OCI-M2 (cell line): ENCODE data around the gene PAK1.

Source experiments
- DNase-seq: peaks from one replicate; lab custom pipeline; 2025; ENCODE audit not compliant: unreplicated experiment; lab: John Stamatoyannopoulos, UW

Gene PAK1

GRCh38 chr11:77375107-77375506 lies 98.8 kb downstream of the PAK1 start:
- no peak for DNase-seq

DNA sequence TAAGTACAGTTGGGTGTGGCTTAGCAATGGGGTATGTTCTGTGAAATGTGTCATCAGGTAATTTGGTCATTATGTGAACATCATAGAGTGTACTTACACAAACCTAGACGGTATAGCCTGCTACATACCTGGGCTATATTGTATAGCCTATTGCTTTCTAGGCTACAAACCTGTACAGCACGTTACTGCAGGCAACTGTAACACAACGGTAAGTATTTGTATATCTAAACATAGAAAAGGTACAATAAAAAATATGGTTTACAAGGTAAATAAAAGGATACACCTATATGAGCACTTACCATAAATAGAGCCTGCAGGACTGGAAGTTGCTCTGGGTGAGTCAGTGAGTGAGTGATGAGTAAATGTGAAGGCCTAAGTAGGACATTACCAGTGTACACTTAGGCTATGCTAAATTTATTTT lies 99.3 kb downstream of the PAK1 start:
- DNase-seq: no peak

DNA sequence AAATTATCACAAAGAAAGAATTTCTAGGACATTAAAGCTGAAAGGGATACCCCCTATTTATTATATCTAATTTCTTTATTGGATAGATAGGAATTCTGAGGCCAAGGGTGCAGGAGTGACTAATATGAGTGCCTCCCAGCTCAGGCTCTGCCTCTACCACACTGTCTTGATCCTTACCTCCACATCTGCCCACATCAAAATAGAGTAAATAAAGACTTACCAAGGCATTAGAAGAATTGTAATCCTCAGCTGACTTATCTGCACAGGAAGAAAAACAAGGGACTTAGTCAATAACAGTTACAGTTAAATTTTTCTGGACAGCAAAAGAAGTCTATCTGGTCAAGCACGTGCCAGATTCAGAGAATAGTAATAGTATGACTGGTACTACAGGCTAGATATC lies 99.8 kb downstream of the PAK1 start:
- no peak for DNase-seq

- no peak for DNase-seq
Observed at GRCh38 chr11:77372726-77373125, 101.2 kb downstream of the PAK1 start.

DNA sequence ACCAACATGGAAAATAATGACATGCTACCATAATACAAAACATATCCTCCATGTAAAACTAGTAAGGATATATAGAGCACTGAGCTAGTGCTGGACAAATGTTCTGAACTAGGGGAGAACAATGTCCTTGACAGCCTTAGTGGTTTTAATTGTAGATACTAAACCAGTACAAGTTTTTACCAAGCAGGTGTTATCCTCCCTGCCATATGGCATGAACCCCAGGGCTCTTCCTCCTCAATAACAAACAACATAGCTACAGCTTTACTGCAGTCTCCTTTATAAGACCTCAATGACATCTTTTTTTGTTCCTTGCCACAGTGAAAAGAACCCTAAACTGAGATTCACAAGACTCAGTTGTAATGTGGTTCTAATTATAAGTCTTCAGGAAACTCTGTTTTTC lies 102.2 kb downstream of the PAK1 start:
- no peak for DNase-seq

- no peak for DNase-seq
Observed at GRCh38 chr11:77370217-77370616, 103.7 kb downstream of the PAK1 start.

DNA sequence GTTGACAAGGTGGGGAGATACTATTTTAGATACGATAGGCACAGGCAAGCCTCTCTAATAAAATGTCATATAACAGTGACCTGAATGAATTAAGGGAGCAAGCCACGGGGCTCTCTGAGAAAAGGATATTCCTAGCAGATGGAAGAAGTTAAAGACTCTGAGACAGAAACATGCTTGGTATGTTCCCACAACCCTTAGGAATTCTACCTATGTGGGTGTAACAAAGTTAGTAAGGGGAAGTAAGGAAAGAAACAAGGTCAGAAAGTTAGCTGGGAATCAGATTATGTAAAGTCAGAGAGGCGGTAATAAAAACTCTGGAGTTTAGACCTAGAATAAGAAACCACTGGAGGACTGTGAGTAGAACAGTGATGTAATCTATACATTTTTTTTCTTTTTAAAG lies 112.7 kb downstream of the PAK1 start:
- no peak for DNase-seq

- no peak for DNase-seq
Observed at GRCh38 chr11:77359481-77359880, 114.4 kb downstream of the PAK1 start.

GRCh38 chr11:77353131-77353530 lies 120.8 kb downstream of the PAK1 start:
- DNase-seq: no peak

GRCh38 chr11:77351281-77351886 lies 122.5 kb downstream of the PAK1 start:
- no peak for DNase-seq

DNA sequence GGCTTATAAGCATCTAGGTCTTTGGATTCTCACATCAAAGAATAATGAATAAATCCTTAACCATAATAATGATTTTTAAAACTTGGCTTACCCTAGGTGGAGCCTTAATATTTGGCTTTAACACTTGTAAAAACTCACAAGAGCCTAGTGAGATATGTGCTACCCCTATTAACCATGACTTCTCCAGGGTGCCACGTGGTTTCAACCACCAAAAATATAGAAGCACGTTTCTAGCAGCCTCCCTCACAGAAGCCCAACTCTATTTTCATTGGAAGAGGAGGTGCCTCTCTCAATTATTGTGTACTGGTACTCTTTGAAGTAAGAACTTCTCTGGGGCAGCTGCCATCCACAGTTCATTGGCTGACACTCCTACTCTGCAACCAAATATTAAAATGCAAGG lies 125.9 kb downstream of the PAK1 start:
- DNase-seq: no peak

DNA sequence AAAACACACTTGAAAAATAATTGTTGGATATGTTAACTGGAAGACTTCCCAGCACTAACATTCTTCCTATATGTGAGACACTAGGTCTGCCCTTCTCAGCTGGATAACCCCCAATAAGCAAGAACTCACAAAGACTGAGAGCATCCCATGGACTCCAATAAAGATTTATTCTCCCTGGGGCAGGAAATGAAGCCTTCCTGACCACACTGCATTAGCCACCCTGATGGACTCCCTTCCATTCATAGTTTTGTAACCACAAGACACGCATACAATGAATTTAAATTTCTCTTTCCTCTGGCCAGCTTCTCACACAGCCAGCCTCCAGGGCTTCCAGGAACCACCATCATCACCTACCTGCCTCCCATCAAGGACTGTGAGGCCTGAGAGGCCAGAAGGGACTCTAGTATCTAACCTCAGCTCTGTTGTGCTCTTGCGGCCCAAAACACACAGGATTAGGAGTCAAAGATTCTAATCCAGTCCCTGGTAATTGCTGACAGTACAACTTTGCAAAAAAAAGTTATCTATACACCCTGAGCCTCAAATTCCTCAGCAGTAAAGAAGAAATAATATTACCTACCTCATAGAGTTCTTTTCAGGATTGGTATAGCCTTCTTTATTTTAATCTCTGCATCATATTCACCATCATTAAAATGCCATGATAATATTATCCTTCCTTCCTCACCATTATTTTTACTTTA lies 126.8 kb downstream of the PAK1 start:
- DNase-seq: no peak

GRCh38 chr11:77345621-77346020 lies 128.3 kb downstream of the PAK1 start:
- DNase-seq: no peak

GRCh38 chr11:77340501-77340900 lies 133.4 kb downstream of the PAK1 start:
- DNase-seq: no peak

DNA sequence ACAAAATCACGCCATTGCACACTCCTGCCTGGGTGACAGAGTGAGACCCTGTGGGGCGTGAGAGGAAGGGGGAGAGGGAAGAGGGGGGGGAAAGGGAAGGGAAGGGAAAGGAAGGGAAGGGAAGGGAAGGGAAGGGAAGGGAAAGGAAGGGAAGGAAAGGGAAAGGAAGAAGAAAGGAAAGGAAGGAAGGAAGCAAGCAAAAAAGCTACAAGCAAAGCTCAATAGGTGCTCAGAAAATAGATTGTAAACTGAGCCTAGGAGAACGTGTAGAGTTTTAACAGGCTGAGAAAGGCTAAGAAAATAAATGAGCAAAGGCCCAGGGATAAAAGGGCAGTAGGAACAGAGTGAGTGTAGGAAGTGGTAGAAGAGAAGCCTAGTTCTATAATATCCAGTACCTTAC lies 141.6 kb downstream of the PAK1 start:
- no peak for DNase-seq

DNA sequence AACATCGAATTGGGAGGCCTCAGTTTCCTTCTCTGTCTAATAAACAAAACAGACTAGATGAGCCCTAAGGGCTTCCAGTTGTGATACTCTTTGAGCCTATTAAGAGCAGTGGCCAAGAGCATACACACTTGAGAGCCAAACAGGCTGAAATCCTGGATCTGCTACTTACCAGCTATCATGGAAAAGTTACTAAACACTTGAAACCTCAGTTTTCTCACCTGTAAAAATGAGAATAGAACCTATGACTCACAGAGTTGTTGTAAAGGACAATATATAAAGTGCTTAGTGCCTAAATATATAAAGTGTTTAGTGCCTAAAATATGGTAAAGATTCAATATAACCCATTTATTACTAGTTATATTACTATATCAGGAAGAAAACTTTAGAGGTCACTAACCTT lies 148.7 kb downstream of the PAK1 start:
- DNase-seq: no peak

- DNase-seq: no peak
Observed at GRCh38 chr11:77324508-77324907, 149.4 kb downstream of the PAK1 start.

GRCh38 chr11:77322926-77323590 lies 150.8 kb downstream of the PAK1 start:
- no peak for DNase-seq

DNA sequence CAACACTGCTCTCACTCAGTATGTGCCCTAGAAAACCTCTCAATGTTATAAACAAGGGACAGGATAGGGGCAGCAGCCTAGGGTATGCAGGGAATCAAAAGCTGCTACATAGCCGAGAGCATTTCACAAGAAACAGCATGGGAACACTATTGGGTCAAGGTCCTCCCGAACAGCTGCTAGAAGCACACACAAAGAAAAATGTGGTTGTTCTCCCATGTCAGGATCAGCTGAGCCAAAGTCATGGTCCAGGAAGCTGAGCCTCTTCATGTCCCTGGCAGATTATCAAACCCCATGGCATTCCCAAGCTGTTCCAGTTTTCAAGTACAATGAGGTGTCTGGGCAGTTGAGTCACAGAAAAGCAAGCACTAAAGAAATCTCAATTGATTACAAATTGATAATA lies 151.4 kb downstream of the PAK1 start:
- DNase-seq: no peak

GRCh38 chr11:77320351-77320750 lies 153.5 kb downstream of the PAK1 start:
- DNase-seq: no peak

DNA sequence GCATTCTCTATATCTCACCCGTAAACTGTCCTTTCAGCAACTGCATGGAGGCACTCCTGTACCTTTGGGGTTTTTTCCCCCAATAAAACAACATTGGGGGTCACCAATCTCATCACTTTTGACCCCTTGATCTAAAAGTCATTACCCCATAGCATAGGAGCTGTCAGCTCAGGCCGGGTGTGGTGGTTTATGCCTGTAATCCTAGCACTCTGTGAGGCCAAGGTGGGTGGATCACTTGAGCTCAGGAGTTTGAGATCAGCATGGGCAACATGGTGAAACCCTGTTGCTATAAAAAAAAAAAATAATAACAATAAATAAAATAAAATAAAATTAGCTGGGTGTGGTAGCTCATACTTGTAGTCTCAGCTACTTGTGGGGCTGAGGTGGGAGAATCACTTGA lies 155.3 kb downstream of the PAK1 start:
- DNase-seq: no peak

GRCh38 chr11:77316733-77317342 lies 157.1 kb downstream of the PAK1 start:
- no peak for DNase-seq
